HepG2 (cell line): ENCODE results near the gene ZFP14. TPM values are rescaled to one million over a fixed set of nuclear protein-coding genes. Genes with fewer than 3 reads are reported as not detected.

Experiments used
- DR1 ChIP-seq: sonication (generic); formaldehyde crosslinking; IDR thresholded peaks from 2 replicates; pipeline ENCODE4 v1.8.0; 2021; ENCODE audit warnings: mild to moderate bottlenecking, missing genetic modification reagents, inconsistent platforms
- NR1H2 ChIP-seq: sonication (generic); formaldehyde crosslinking; IDR thresholded peaks from 2 replicates; pipeline ENCODE4 v1.8.1; 2022; ENCODE audit warnings: low read depth, missing genetic modification reagents, borderline replicate concordance
- ONECUT2 ChIP-seq: sonication (generic); formaldehyde crosslinking; IDR thresholded peaks from 2 replicates; pipeline ENCODE4 v1.4.0; 2020; ENCODE audit warnings: missing genetic modification reagents
- RFX3 ChIP-seq: IDR thresholded peaks from 2 replicates; pipeline ENCODE4 v1.6.1; 2016; ENCODE audit warnings: missing biosample characterization, missing genetic modification reagents
- SOX5 ChIP-seq: IDR thresholded peaks from 2 replicates; pipeline ENCODE4 v1.6.1; 2016; ENCODE audit warnings: borderline replicate concordance
- TAF1 ChIP-seq: sonication (generic); formaldehyde crosslinking; IDR thresholded peaks from 2 replicates; pipeline ENCODE4 v1.4.0; 2020; ENCODE audit warnings: missing genetic modification reagents
- TCF7 ChIP-seq: sonication (generic); IDR thresholded peaks from 2 replicates; pipeline ENCODE4 v1.6.1; 2016; ENCODE audit warnings: antibody characterized with exemption, low read depth
- TEAD2 ChIP-seq: sonication (generic); formaldehyde crosslinking; IDR thresholded peaks from 2 replicates; pipeline ENCODE4 v1.9.0; 2021; ENCODE audit warnings: missing genetic modification reagents
- ZBTB20 ChIP-seq: sonication (generic); formaldehyde crosslinking; IDR thresholded peaks from 2 replicates; pipeline ENCODE4 v1.8.1; 2023; ENCODE audit warnings: missing genetic modification reagents, low read depth, mild to moderate bottlenecking, borderline replicate concordance
- ZC3H13 ChIP-seq: sonication (generic); formaldehyde crosslinking; IDR thresholded peaks from 2 replicates; pipeline ENCODE4 v1.8.1; 2023; ENCODE audit warnings: mild to moderate bottlenecking, missing genetic modification reagents, moderate library complexity
- ZKSCAN1 ChIP-seq: fragments of 150-350 bp; IDR thresholded peaks from 2 replicates; pipeline ENCODE4 v1.6.1; 2014; ENCODE audit warnings: low read length
- ZKSCAN5 ChIP-seq: sonication (generic); formaldehyde crosslinking; IDR thresholded peaks from 2 replicates; pipeline ENCODE4 v1.5.1; 2020; ENCODE audit warnings: mild to moderate bottlenecking, missing genetic modification reagents
- ZNF101 ChIP-seq: sonication (generic); formaldehyde crosslinking; IDR thresholded peaks from 2 replicates; pipeline ENCODE4 v1.4.0; 2020; ENCODE audit warnings: mild to moderate bottlenecking, low read depth, missing genetic modification reagents, borderline replicate concordance
- ZNF232 ChIP-seq: sonication (generic); formaldehyde crosslinking; IDR thresholded peaks from 2 replicates; pipeline ENCODE4 v1.4.0; 2020; ENCODE audit warnings: missing genetic modification reagents, borderline replicate concordance
- ZNF263 ChIP-seq: sonication (generic); formaldehyde crosslinking; IDR thresholded peaks from 2 replicates; pipeline ENCODE4 v1.4.0; 2020; ENCODE audit warnings: missing genetic modification reagents
- ZNF484 ChIP-seq: sonication (generic); formaldehyde crosslinking; IDR thresholded peaks from 2 replicates; pipeline ENCODE4 v1.5.1; 2020; ENCODE audit warnings: mild to moderate bottlenecking, low read depth, missing genetic modification reagents, borderline replicate concordance
- ZNF556 ChIP-seq: sonication (generic); formaldehyde crosslinking; IDR thresholded peaks from 2 replicates; pipeline ENCODE4 v1.4.0; 2020; ENCODE audit warnings: mild to moderate bottlenecking, missing genetic modification reagents, borderline replicate concordance
- ZNF562 ChIP-seq: sonication (generic); formaldehyde crosslinking; IDR thresholded peaks from 2 replicates; pipeline ENCODE4 v1.8.0; 2022; ENCODE audit warnings: missing genetic modification reagents, borderline replicate concordance
- ZNF572 ChIP-seq: sonication (generic); formaldehyde crosslinking; IDR thresholded peaks from 2 replicates; pipeline ENCODE4 v1.5.1; 2020; ENCODE audit warnings: mild to moderate bottlenecking, missing genetic modification reagents
- ZNF619 ChIP-seq: sonication (generic); formaldehyde crosslinking; IDR thresholded peaks from 2 replicates; pipeline ENCODE4 v1.4.0; 2020; ENCODE audit warnings: mild to moderate bottlenecking, missing genetic modification reagents
- ZNF782 ChIP-seq: sonication (generic); formaldehyde crosslinking; IDR thresholded peaks from 2 replicates; pipeline ENCODE4 v1.4.0; 2020; ENCODE audit warnings: missing genetic modification reagents, mild to moderate bottlenecking, borderline replicate concordance
- ZSCAN12 ChIP-seq: sonication (generic); formaldehyde crosslinking; IDR thresholded peaks from 2 replicates; pipeline ENCODE4 v1.9.0; 2021; ENCODE audit warnings: mild to moderate bottlenecking, missing genetic modification reagents
- polyA plus RNA-seq, 8 experiments: library from polyadenylated mRNA; depleted of rRNA in 3 of 8; stranded (reverse) in 7 of 8; unstranded in 1 of 8; fragments of >200 nt; fragmentation: Illumina TruSeq in 4 of 8; extraction: Trizol in 4 of 8; gene quantifications; 2 replicates each; pipeline versions ENCODE4 v1.2.1 to v1.2.3, GENCODE V29; 2011 to 2016; ENCODE audit warnings: low read depth in 4 of 8, missing spikeins in 1 of 8, mixed read lengths in 1 of 8; ENCODE audit not compliant: insufficient read depth in 1 of 8
- total RNA-seq, 5 experiments: library from RNA; depleted of rRNA; stranded (reverse); fragments of >200 nt; fragmentation: Illumina TruSeq; extraction: Trizol; gene quantifications; 2 replicates each; pipeline ENCODE4 v1.2.3, GENCODE V29; 2016; ENCODE audit warnings: low read depth in 1 of 5
- TF ChIP-seq, protein P1 (sequence below): sonication (generic); formaldehyde crosslinking; IDR thresholded peaks from 2 replicates; pipeline ENCODE4 v1.5.0; 2020; ENCODE audit warnings: mild to moderate bottlenecking, missing genetic modification reagents
- TF ChIP-seq, protein P2 (sequence below): sonication (generic); formaldehyde crosslinking; IDR thresholded peaks from 2 replicates; pipeline ENCODE4 v1.4.0; 2020; ENCODE audit warnings: missing genetic modification reagents
- TF ChIP-seq, protein P3 (sequence below): sonication (generic); formaldehyde crosslinking; IDR thresholded peaks from 2 replicates; pipeline ENCODE4 v1.8.1; 2023; ENCODE audit warnings: mild to moderate bottlenecking, moderate library complexity, missing genetic modification reagents

The ZFP14 gene
- total and polyA plus RNA-seq, 2 of the 13 experiments (the other 11 are each of a cell fraction or from before 2014, with no cell fraction given), result 2.0 to 5.0 TPM

DNA sequence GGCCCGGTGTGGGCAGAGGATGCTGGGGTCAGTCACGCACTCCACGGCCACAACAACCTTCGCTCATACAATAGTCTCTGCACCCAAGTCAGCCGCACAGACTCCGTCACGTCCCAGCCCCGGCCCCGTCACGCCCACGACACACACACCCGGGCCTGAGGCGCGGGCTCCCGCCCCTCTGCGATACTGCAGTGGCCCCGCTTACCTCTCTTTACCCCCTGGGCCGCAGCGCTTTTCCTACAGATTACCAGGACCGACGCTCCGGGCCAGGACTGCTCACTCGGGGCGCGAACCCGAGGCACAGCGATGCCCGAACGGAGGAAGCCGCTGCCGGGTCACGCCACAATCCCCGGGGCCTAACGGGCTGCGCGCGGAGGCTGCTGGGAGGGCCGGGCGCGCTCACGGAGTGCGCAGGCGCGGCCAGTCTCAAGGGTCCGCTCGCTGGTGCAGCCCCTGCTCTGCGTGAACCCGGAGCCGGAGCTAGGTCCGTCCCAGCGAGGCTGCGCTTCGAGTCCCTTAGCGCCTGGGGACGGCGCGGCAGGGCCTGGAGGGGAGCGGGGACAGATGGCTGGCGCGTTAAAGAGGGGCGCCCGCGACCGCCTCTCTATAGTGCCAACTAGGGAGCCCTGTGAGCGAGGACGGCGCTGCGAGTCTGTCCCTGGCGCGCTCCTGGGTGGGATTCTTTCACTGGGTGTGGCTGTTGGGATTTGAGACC is 39.4 kb upstream of the ZFP14 start, which contains the start of gene ZFP82 (continued):
- TF ChIP-seq ZNF572 (CRISPR knock-in tag) (no peak), ZNF562 (CRISPR knock-in tag) (no peak), TCF7 (no peak), ZNF263 (CRISPR knock-in tag) (peak; percentile 24; the same call in 1 of the 2 replicates), TAF1 (CRISPR knock-in tag) (peak; percentile 69), ZKSCAN1 (no peak), ZNF101 (CRISPR knock-in tag) (no peak), ONECUT2 (CRISPR knock-in tag) (no peak), ZSCAN12 (CRISPR knock-in tag) (no peak), ZNF484 (CRISPR knock-in tag) (no peak), ZNF556 (peak; percentile 30; the same call in 1 of the 2 replicates), NR1H2 (CRISPR knock-in tag) (no peak), TEAD2 (no peak), RFX3 (CRISPR knock-in tag) (no peak), ZKSCAN5 (CRISPR knock-in tag) (no peak), SOX5 (no peak), ZBTB20 (CRISPR knock-in tag) (0 out of 2 replicates have a peak, but pooled peaks have one; percentile 34), ZC3H13 (no peak), DR1 (CRISPR knock-in tag) (0 out of 2 replicates have a peak, but pooled peaks have one; percentile 15), ZNF619 (CRISPR knock-in tag) (no peak), ZNF782 (CRISPR knock-in tag) (0 out of 2 replicates have a peak, but pooled peaks have one; percentile 50), ZNF232 (CRISPR knock-in tag) (no peak)
- TF ChIP-seq, protein P1, sequence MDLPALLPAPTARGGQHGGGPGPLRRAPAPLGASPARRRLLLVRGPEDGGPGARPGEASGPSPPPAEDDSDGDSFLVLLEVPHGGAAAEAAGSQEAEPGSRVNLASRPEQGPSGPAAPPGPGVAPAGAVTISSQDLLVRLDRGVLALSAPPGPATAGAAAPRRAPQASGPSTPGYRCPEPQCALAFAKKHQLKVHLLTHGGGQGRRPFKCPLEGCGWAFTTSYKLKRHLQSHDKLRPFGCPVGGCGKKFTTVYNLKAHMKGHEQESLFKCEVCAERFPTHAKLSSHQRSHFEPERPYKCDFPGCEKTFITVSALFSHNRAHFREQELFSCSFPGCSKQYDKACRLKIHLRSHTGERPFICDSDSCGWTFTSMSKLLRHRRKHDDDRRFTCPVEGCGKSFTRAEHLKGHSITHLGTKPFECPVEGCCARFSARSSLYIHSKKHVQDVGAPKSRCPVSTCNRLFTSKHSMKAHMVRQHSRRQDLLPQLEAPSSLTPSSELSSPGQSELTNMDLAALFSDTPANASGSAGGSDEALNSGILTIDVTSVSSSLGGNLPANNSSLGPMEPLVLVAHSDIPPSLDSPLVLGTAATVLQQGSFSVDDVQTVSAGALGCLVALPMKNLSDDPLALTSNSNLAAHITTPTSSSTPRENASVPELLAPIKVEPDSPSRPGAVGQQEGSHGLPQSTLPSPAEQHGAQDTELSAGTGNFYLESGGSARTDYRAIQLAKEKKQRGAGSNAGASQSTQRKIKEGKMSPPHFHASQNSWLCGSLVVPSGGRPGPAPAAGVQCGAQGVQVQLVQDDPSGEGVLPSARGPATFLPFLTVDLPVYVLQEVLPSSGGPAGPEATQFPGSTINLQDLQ (CRISPR knock-in tag), result no peak
- TF ChIP-seq, protein P2, sequence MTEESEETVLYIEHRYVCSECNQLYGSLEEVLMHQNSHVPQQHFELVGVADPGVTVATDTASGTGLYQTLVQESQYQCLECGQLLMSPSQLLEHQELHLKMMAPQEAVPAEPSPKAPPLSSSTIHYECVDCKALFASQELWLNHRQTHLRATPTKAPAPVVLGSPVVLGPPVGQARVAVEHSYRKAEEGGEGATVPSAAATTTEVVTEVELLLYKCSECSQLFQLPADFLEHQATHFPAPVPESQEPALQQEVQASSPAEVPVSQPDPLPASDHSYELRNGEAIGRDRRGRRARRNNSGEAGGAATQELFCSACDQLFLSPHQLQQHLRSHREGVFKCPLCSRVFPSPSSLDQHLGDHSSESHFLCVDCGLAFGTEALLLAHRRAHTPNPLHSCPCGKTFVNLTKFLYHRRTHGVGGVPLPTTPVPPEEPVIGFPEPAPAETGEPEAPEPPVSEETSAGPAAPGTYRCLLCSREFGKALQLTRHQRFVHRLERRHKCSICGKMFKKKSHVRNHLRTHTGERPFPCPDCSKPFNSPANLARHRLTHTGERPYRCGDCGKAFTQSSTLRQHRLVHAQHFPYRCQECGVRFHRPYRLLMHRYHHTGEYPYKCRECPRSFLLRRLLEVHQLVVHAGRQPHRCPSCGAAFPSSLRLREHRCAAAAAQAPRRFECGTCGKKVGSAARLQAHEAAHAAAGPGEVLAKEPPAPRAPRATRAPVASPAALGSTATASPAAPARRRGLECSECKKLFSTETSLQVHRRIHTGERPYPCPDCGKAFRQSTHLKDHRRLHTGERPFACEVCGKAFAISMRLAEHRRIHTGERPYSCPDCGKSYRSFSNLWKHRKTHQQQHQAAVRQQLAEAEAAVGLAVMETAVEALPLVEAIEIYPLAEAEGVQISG (CRISPR knock-in tag), result no peak
- TF ChIP-seq, protein P3, sequence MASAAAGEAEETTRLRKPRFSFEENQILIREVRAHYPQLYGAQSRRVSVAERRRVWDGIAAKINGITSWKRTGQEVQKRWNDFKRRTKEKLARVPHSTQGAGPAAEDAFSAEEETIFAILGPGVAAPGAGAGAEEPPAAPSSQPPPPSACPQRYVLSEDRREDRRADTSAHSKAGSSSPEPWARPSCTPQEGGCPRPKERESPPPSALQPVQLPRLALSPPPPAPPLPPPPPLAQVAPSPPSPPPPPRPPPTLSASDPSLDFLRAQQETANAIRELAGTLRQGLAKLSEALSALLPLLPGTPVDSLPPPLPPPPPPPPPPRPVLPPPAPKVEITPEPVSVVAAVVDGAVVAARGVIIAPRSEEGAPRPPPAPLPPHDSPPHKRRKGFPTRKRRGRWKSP (CRISPR knock-in tag), result no peak
